WERI-Rb-1 (cell line): ENCODE data around the gene C11orf97.
A peak's percentile ranks its signal among the peaks of the same experiment; 100 is the strongest.

Source experiments
- DNase-seq: peaks from one replicate; pipeline ENCODE4 v3.0.0-alpha.2; 2020
- H3K27ac ChIP-seq: fragments of 250-450 bp; sonication (Bioruptor Pico); 2 replicates; pipeline ENCODE4 v1.5.1; 2020; ENCODE audit warnings: mild to moderate bottlenecking, moderate library complexity
- H3K27me3 ChIP-seq: fragments of 250-450 bp; sonication (Bioruptor Pico); 2 replicates; pipeline ENCODE4 v1.5.1; 2021; ENCODE audit warnings: mild to moderate bottlenecking, low read depth, moderate library complexity; ENCODE audit not compliant: insufficient read depth, severe bottlenecking
- H3K36me3 ChIP-seq: fragments of 250-450 bp; sonication (Bioruptor Pico); 2 replicates; pipeline ENCODE4 v1.5.1; 2020; ENCODE audit warnings: mild to moderate bottlenecking, moderate library complexity
- H3K4me3 ChIP-seq: 2 replicates; pipeline ENCODE4 v1.5.1; 2011; ENCODE audit warnings: low read depth, mild to moderate bottlenecking, control low read depth, low read length
- H3K9me3 ChIP-seq: fragments of 250-450 bp; sonication (Bioruptor Pico); 2 replicates; pipeline ENCODE4 v1.5.1; 2021; ENCODE audit warnings: mild to moderate bottlenecking, moderate library complexity; ENCODE audit not compliant: severe bottlenecking
- CTCF ChIP-seq: IDR thresholded peaks from 2 replicates; pipeline ENCODE4 v1.5.1; 2011; ENCODE audit warnings: low read depth, mild to moderate bottlenecking, control low read depth, inconsistent platforms, low read length

C11orf97 gene

DNA sequence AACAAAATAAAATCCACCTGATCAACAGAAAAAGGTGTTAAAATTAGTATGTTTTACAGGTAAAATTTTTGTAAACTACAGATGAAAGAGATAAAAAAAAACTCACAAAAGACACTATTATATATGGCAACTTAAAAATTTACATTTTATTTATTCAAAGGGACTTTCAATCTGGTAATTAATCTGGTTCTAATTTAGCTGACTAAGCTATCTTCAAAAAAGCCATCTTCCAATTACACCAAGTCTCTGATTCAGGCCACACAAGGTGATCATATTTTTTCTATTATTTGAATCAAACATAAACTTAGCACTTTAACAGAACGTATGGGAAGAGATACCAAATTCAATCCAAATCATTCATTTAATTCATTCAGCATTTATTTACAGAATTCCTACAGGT is 26.2 kb upstream of the C11orf97 start:
- no peak overlapping the region for H3K27ac ChIP-seq
- TF ChIP-seq CTCF: no peak
- H3K9me3 ChIP-seq: no peaks in the 10 kb centered on the region
- H3K36me3 ChIP-seq: peaks cover 71% of the 10 kb centered on the region
- H3K27me3 ChIP-seq: no peaks in the 10 kb centered on the region
- no peak for DNase-seq
- no peak overlapping the region for H3K4me3 ChIP-seq

GRCh38 chr11:94493281-94494125 is 18.8 kb upstream of the C11orf97 start, which contains the start of the genes ANKRD49 and MRE11:
TSS of gene ANKRD49 (plus strand) at chr11:94493984. CDS start at chr11:94496694, 2,710 bp downstream.
TSS of gene MRE11 (minus strand) at chr11:94493844. CDS start at chr11:94492801, 1,043 bp downstream.
- H3K9me3 ChIP-seq: no peaks in the 10 kb centered on the region
- peak within 1 kb of the TSS; percentile 89 for H3K27ac ChIP-seq
- DNase-seq: peak; percentile 97
- H3K36me3 ChIP-seq: peaks cover 38% of the 10 kb centered on the region
- no peak for TF ChIP-seq CTCF
- H3K27me3 ChIP-seq: no peaks in the 10 kb centered on the region
- peak within 1 kb of the TSS; percentile 98 for H3K4me3 ChIP-seq

- H3K36me3 ChIP-seq: peaks cover 40% of the 10 kb centered on the region
Measured at GRCh38 chr11:94494126-94494680, 18.1 kb upstream of the C11orf97 start.

DNA sequence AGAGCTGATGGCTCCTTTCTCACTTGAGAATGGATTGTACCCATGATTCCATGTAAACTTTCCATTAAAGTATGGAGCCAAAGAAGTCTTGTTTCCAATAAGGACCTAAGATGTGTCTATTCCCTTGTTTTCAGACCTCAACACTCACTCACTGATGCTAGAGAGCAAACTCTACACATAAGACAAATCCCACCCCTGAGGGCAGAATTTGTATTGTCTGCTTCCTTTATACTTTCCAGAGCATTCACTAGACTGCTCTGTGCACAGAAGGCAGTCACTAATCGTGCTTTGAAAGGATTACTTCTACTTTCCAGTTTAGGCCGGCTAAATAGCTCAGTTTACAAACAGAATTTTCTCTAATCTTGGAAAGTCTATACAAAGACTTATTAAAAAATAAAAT is 12.1 kb upstream of the C11orf97 start:
- no peak for TF ChIP-seq CTCF
- no peaks in the 10 kb centered on the region for H3K27me3 ChIP-seq
- H3K9me3 ChIP-seq: no peaks in the 10 kb centered on the region
- peak; percentile 22 for DNase-seq
- H3K36me3 ChIP-seq: peaks cover 25% of the 10 kb centered on the region
- H3K4me3 ChIP-seq: no peak overlapping the region
- H3K27ac ChIP-seq: peak overlapping the region; percentile 61

More at GRCh38 chr11:94494126-94494680, 18.1 kb upstream of the C11orf97 start:
- H3K27me3 ChIP-seq: no peaks in the 10 kb centered on the region
- H3K27ac ChIP-seq: peak overlapping the region; percentile 89
- no peak for TF ChIP-seq CTCF
- H3K9me3 ChIP-seq: no peaks in the 10 kb centered on the region
- no peak for DNase-seq
- peak overlapping the region; percentile 98 for H3K4me3 ChIP-seq

DNA sequence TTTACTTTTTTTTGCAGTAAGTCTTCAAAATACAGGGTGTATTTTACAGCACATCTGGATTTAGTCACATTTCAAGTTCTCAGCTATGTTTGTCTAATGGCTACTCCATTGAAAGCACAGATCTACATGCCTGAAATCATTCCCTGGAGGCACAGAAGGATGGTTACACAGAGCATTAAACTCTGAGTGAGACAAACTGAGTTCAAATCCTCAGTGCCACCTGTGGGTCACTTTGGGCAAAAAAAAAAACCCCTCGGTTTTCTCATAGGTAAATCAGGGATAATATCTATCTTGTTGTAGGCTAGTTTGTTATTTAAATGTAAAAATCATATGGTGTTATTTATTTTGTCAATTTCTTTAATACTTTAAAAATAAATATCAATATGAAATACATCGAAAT is 10.7 kb upstream of the C11orf97 start:
- TF ChIP-seq CTCF: no peak
- H3K27ac ChIP-seq: no peak overlapping the region
- H3K27me3 ChIP-seq: no peaks in the 10 kb centered on the region
- no peak for DNase-seq
- peaks cover 25% of the 10 kb centered on the region for H3K36me3 ChIP-seq
- H3K9me3 ChIP-seq: no peaks in the 10 kb centered on the region
- H3K4me3 ChIP-seq: no peak overlapping the region
